22Rv1 (cell line): ENCODE results near the gene SUGCT.

Experiments
- H3K27ac ChIP-seq: fragments of 450-650 bp; 2 replicates; pipeline ENCODE4 v1.5.1; 2017
- CTCF ChIP-seq: fragments of 450-650 bp; IDR thresholded peaks from 2 replicates; pipeline ENCODE4 v1.5.1; 2017; ENCODE audit warnings: mild to moderate bottlenecking
- ZFX ChIP-seq: fragments of 450-650 bp; IDR thresholded peaks from 2 replicates; pipeline ENCODE4 v1.6.1; 2017; ENCODE audit warnings: antibody characterized with exemption, borderline replicate concordance

SUGCT gene

GRCh38 chr7:40700653-40701421, 566.0 kb downstream of the SUGCT start:
- no peak overlapping the region for H3K27ac ChIP-seq
- TF ChIP-seq CTCF (peak; percentile 13; the same call in 1 of the 2 replicates), ZFX (no peak)

- TF ChIP-seq CTCF (no peak), ZFX (no peak)
- no peak overlapping the region for H3K27ac ChIP-seq
These were observed 567.2 kb downstream of the SUGCT start for GRCh38 chr7:40701836-40702551.

- TF ChIP-seq ZFX = no peak
- TF ChIP-seq CTCF = peak; percentile 18; the same call in 1 of the 2 replicates
- H3K27ac ChIP-seq = no peak overlapping the region
These were observed 569.4 kb downstream of the SUGCT start for GRCh38 chr7:40704172-40704571.

GRCh38 chr7:40706829-40707228, 572.0 kb downstream of the SUGCT start:
- H3K27ac ChIP-seq = no peak overlapping the region
- TF ChIP-seq ZFX (no peak), CTCF (no peak)

- TF ChIP-seq CTCF (no peak), ZFX (no peak)
- H3K27ac ChIP-seq = no peak overlapping the region
These were observed 574.5 kb downstream of the SUGCT start for GRCh38 chr7:40709062-40709964.

GRCh38 chr7:40711706-40712105, 576.9 kb downstream of the SUGCT start:
- no peak overlapping the region for H3K27ac ChIP-seq
- no peak for TF ChIP-seq ZFX
- TF ChIP-seq CTCF = no peak
